AG09309 (cell line): ENCODE results near the gene MAZ.

Source experiments
- DNase-seq: peaks from one replicate; pipeline ENCODE4 v3.0.0-alpha.2; 2010; ENCODE audit warnings: low read depth
- H3K4me3 ChIP-seq: 2 replicates; pipeline ENCODE4 v1.5.1; 2011; ENCODE audit warnings: mild to moderate bottlenecking, low read depth, low read length, moderate library complexity; ENCODE audit not compliant: control insufficient read depth
- TF ChIP-seq, protein P1 (sequence below): IDR thresholded peaks from 2 replicates; pipeline ENCODE4 v1.5.1; 2011; ENCODE audit warnings: mild to moderate bottlenecking, low read depth, low read length, inconsistent platforms; ENCODE audit not compliant: insufficient read depth, control insufficient read depth; ENCODE audit errors: missing control alignments

MAZ gene

DNA sequence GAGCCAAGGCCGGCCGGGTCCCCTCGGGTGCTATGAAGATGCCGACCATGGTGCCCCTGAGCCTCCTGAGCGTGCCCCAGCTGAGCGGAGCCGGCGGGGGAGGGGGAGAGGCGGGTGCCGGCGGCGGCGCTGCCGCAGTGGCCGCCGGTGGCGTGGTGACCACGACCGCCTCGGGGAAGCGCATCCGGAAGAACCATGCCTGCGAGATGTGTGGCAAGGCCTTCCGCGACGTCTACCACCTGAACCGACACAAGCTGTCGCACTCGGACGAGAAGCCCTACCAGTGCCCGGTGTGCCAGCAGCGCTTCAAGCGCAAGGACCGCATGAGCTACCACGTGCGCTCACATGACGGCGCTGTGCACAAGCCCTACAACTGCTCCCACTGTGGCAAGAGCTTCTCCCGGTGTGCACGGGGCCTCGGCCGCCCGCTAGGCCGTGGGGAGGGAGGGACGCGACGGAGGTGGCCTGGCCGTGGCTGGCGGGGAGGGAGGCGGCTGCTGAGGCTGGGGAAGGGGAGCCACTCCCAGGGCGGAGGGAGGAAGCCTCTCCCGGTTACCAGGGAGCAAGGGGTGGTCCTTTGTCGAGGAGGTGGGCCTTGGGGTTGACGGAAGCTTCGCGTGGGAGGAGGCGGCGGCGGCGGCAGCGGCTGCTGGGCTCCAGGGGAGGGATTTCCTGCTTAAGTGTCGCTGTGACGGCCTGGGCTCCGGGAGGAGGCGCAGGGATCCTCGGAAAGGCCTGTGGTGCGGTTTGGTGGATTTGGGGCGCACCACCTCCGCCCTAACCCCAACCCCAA lies 1.3 kb downstream of the MAZ start:
- peak overlapping the region; percentile 74 for H3K4me3 ChIP-seq
- TF ChIP-seq, protein P1, sequence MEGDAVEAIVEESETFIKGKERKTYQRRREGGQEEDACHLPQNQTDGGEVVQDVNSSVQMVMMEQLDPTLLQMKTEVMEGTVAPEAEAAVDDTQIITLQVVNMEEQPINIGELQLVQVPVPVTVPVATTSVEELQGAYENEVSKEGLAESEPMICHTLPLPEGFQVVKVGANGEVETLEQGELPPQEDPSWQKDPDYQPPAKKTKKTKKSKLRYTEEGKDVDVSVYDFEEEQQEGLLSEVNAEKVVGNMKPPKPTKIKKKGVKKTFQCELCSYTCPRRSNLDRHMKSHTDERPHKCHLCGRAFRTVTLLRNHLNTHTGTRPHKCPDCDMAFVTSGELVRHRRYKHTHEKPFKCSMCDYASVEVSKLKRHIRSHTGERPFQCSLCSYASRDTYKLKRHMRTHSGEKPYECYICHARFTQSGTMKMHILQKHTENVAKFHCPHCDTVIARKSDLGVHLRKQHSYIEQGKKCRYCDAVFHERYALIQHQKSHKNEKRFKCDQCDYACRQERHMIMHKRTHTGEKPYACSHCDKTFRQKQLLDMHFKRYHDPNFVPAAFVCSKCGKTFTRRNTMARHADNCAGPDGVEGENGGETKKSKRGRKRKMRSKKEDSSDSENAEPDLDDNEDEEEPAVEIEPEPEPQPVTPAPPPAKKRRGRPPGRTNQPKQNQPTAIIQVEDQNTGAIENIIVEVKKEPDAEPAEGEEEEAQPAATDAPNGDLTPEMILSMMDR, result peak; percentile 69
- DNase-seq, result peak; percentile 81

GRCh38 chr16:29808219-29808900 lies 2.0 kb downstream of the MAZ start:
- DNase-seq, result no peak
- peak overlapping the region; percentile 74 for H3K4me3 ChIP-seq
- TF ChIP-seq, protein P1, result no peak

DNA sequence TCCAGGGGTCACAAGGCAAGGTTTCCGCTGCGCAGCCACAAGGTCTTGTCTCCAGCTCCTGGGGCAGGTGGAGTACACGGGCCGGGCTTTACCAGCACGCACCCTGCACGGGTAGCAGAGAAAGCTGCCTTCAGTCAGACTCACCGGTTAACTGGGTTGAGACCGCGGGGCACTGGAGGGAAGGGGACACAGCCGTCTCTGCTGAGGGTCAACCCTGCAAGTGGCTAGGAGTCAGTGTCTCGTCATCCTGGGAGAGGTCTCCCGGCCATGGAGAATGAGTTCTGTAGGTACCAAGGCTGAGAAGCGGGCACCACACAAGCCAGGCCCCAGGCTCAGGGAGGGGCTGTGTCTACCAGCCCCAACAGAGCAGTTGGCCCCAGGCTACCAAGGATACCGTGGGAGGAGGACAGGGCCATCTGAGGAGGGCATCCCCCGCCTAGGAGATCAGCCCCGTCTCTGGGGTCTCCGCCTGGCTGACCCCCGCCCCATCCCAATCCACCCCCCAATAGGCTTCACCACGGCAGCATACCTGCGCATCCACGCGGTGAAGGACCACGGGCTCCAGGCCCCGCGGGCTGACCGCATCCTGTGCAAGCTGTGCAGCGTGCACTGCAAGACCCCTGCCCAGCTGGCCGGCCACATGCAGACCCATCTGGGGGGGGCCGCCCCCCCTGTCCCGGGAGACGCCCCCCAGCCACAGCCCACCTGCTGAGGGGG lies 2.9 kb downstream of the MAZ start:
- peak overlapping the region; percentile 74 for H3K4me3 ChIP-seq
- no peak for DNase-seq
- TF ChIP-seq, protein P1, result no peak

DNA sequence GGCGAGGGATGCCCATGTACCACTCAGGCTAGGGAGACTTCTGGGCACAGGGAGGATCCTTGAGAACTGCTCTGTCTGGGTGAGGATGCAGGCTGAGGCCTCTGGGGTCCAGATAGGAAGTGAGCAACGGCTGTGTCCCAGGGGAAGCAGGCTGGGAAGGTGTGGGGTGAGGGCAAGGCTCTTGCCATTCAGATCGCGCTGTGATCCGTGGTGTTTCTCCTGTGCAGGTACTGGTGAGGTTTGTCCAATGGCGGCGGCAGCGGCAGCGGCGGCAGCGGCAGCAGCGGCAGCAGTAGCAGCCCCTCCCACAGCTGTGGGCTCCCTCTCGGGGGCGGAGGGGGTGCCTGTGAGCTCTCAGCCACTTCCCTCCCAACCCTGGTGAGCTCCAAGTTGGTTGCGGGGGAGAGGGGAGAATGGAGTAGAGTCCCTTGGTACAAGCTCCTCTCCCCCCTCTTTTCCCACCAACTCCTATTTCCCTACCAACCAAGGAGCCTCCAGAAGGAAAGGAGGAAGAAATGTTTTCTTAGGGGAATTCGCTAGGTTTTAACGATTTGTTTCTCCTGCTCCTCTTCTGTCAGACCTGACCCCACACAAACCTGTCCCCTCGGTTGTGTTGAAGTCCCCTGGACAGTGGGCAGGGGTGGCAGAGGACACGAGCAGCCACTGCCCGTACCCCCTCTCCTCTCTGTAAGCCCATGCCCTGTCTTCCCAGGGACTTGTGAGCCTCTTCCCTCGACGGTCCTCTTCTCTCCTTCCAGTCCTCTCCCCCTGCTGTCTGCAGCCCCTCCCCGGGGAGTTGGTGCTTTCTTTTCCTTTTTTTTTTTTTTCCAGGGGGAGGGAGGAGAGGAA lies 3.7 kb downstream of the MAZ start:
- TF ChIP-seq, protein P1, result no peak
- DNase-seq, result no peak
- H3K4me3 ChIP-seq, result no peak overlapping the region

DNA sequence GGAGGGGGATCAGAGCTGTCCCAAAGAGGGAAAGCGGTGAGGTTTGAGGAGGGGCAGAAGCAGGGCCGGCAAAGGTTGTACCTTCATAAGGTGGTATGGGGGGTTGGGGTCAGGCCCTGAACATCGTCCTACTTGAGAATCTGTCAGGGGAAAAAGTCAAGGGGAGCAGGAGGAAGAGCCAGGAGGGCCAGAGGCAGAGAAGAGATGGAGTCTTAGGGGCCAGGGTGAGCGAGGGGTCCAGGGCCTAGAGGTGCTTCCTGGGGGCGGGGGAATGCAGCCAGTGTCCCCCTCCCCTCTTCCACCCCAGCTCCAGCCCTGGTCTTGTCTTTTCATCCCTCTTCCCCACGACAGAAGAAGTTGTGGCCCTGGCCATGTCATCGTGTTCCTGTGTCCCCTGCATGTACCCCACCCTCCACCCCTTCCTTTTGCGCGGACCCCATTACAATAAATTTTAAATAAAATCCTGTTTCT lies 4.4 kb downstream of the MAZ start:
- TF ChIP-seq, protein P1, result no peak
- H3K4me3 ChIP-seq, result peak overlapping the region; percentile 3
- DNase-seq, result no peak
